Neuron (in vitro differentiated cells): ENCODE results near the gene GID4.

Experiments used
- H2AFZ ChIP-seq: one replicate; pipeline ENCODE4 v1.6.1; 2013; ENCODE audit warnings: low read depth, mild to moderate bottlenecking, inconsistent platforms, low read length, moderate library complexity
- H3K27me3 ChIP-seq: one replicate; pipeline ENCODE4 v1.6.1; 2013; ENCODE audit warnings: low read length; ENCODE audit not compliant: insufficient read depth
- H3K36me3 ChIP-seq: one replicate; pipeline ENCODE4 v1.6.1; 2013; ENCODE audit warnings: low read length; ENCODE audit not compliant: insufficient read depth
- H3K4me1 ChIP-seq: one replicate; pipeline ENCODE4 v1.6.1; 2013; ENCODE audit warnings: low read length; ENCODE audit not compliant: insufficient read depth
- H3K4me3 ChIP-seq: 2 replicates; pipeline ENCODE4 v1.5.1; 2013; ENCODE audit warnings: mild to moderate bottlenecking, low read length, moderate library complexity
- H3K9me3 ChIP-seq: one replicate; pipeline ENCODE4 v1.6.1; 2013; ENCODE audit warnings: low read length

The GID4 gene

GRCh38 chr17:18005496-18005895 is 33.7 kb upstream of the GID4 start:
- Histone ChIP-seq H2AFZ (no peak overlapping the region), H3K4me3 (no peak overlapping the region), H3K27me3 (no peaks in the 10 kb centered on the region), H3K4me1 (no peaks in the 10 kb centered on the region), H3K9me3 (peaks cover 2% of the 10 kb centered on the region), H3K36me3 (no peaks in the 10 kb centered on the region)

GRCh38 chr17:18006495-18007239 is 32.5 kb upstream of the GID4 start:
- Histone ChIP-seq H2AFZ (no peak overlapping the region), H3K4me3 (no peak overlapping the region), H3K4me1 (no peaks in the 10 kb centered on the region), H3K9me3 (peaks cover 7% of the 10 kb centered on the region), H3K36me3 (peaks cover 2% of the 10 kb centered on the region), H3K27me3 (no peaks in the 10 kb centered on the region)

DNA sequence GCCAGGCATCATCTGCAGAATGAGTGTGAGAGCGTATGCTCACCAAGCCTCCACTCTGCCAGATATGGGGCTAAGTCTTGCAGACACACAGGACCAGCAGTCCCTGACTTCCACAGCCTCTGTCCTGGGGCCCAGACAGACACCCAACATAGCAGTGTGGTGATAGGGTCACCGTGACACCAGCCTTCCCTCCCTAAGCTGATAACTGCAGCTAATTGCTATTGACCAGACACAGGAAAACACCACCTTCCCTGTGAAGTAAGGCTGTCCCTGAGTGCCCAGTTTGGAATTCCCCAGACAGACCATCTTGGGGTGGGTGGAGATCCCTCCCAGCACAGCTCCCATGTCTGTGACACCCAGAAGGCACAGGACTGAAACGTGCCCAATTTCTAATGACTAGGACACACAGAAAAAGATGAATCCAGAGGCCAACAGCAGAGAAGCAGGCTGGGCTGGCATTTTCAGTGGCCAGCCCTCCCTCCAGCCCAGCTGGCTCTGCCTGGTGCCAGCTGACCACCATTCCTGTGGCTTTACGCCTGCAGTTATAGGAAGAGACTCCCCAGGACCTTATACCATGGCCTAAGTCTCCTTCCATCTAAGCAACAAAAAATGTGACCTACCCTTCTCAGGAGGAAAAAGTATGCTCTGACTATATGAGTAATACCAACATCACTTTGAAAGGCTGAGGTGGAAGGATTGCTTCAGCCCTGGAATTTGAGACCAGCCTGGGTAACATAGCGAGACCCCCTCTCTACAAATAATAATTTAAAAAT is 30.5 kb upstream of the GID4 start:
- H3K4me3 ChIP-seq, result no peak overlapping the region
- peaks cover 7% of the 10 kb centered on the region for H3K9me3 ChIP-seq
- peaks cover 2% of the 10 kb centered on the region for H3K36me3 ChIP-seq
- H3K4me1 ChIP-seq, result no peaks in the 10 kb centered on the region
- H2AFZ ChIP-seq, result no peak overlapping the region
- H3K27me3 ChIP-seq, result no peaks in the 10 kb centered on the region

- no peaks in the 10 kb centered on the region for H3K27me3 ChIP-seq
- H3K4me1 ChIP-seq, result no peaks in the 10 kb centered on the region
- H2AFZ ChIP-seq, result no peak overlapping the region
- peaks cover 2% of the 10 kb centered on the region for H3K36me3 ChIP-seq
- peaks cover 7% of the 10 kb centered on the region for H3K9me3 ChIP-seq
- no peak overlapping the region for H3K4me3 ChIP-seq
Measured at GRCh38 chr17:18009609-18010420, 29.4 kb upstream of the GID4 start.

GRCh38 chr17:18011286-18011685 is 27.9 kb upstream of the GID4 start:
- no peaks in the 10 kb centered on the region for H3K27me3 ChIP-seq
- no peaks in the 10 kb centered on the region for H3K4me1 ChIP-seq
- peaks cover 4% of the 10 kb centered on the region for H3K36me3 ChIP-seq
- H2AFZ ChIP-seq, result no peak overlapping the region
- no peak overlapping the region for H3K4me3 ChIP-seq
- peaks cover 7% of the 10 kb centered on the region for H3K9me3 ChIP-seq

- peaks cover 7% of the 10 kb centered on the region for H3K9me3 ChIP-seq
- H3K36me3 ChIP-seq, result peaks cover 6% of the 10 kb centered on the region
- H2AFZ ChIP-seq, result no peak overlapping the region
- H3K4me3 ChIP-seq, result no peak overlapping the region
- H3K4me1 ChIP-seq, result no peaks in the 10 kb centered on the region
- no peaks in the 10 kb centered on the region for H3K27me3 ChIP-seq
Measured at GRCh38 chr17:18014006-18014405, 25.2 kb upstream of the GID4 start.

DNA sequence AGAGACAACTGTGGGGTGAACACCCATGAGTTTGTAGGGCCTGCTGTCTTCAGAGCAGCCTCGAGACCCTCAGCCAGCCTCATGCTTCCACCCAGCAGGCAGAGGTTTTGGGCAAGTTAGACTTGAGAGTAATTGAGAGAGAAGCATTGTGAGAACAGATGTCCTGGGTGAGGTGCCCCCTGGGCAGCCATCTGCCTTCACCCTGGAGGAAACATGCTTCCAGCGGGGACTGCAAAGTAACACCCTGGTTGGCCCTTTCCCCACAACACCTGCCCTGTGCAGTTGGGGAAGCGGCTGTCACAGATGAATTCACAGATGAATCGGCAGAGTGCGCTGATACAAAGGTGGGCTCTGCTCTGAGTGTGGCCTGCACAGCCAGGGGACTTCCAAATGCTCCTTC is 23.6 kb upstream of the GID4 start:
- Histone ChIP-seq H3K4me3 (no peak overlapping the region), H3K27me3 (no peaks in the 10 kb centered on the region), H3K36me3 (peaks cover 6% of the 10 kb centered on the region), H3K4me1 (no peaks in the 10 kb centered on the region), H2AFZ (no peak overlapping the region), H3K9me3 (peaks cover 3% of the 10 kb centered on the region)

DNA sequence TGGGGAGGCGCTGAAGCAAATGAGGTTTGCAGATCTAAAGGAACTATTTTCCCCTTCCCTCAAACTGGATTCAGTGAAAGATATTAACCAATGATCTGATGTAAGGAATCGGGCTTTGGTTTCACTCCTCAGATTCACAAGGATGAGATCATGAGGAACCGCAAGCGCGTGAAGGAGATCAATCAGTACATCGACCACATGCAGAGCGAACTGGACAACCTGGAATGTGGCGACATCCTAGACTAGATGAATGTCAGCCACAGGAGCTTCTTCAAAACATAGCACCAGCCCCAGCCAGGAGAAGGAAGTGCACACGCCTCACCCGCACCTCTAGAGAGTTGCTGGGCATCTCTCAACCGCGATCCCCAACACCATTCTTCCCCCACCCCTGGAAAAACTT is 22.8 kb upstream of the GID4 start:
- Histone ChIP-seq H3K9me3 (peaks cover 1% of the 10 kb centered on the region), H3K4me1 (no peaks in the 10 kb centered on the region), H3K4me3 (no peak overlapping the region), H2AFZ (no peak overlapping the region), H3K27me3 (no peaks in the 10 kb centered on the region), H3K36me3 (peaks cover 5% of the 10 kb centered on the region)

GRCh38 chr17:18017958-18018357 is 21.2 kb upstream of the GID4 start:
- Histone ChIP-seq H3K4me3 (no peak overlapping the region), H2AFZ (no peak overlapping the region), H3K9me3 (no peaks in the 10 kb centered on the region), H3K27me3 (no peaks in the 10 kb centered on the region), H3K4me1 (no peaks in the 10 kb centered on the region), H3K36me3 (peaks cover 5% of the 10 kb centered on the region)

DNA sequence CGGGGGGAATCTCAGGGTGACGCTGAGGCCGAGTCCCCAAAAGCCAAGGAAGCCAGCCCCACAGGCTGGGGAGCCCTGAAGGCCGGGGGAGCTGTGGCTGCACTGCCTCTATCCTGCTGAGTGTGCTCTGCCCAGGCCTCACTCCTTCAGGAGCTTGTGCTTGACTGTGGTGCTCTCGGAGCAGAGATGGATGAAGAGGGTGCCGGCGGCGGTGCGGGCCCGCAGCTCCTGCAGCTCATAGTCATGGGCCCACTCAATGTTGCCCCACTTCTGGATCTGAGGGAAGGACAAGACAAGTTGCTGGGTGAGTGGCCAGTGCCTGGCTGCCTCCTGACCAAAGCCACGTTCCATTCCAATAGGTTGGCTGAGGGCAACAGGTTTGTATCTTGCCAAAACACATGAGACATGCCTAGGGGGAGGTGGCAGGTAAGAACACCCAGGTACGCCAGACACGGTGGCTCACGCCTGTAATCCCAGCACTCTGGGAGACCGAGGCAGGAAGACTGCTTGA is 20.7 kb upstream of the GID4 start:
- Histone ChIP-seq H2AFZ (no peak overlapping the region), H3K4me3 (no peak overlapping the region), H3K4me1 (no peaks in the 10 kb centered on the region), H3K27me3 (no peaks in the 10 kb centered on the region), H3K9me3 (no peaks in the 10 kb centered on the region), H3K36me3 (peaks cover 5% of the 10 kb centered on the region)

DNA sequence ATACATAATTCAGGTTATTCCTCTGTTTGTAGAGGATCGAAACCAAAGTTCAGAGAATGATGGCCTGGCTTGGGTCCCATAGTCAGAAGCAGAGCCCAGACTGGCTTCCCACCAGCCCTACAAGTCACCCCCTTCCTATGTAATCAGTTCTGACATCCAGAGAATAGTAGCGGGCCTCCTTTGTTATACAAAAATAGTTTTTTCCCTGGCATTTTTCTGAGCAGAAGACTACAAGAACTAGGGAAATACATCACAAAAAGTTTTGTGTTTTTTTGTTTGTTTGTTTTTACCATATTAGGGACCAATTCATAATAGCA is 19.4 kb upstream of the GID4 start:
- no peaks in the 10 kb centered on the region for H3K4me1 ChIP-seq
- no peak overlapping the region for H3K4me3 ChIP-seq
- no peaks in the 10 kb centered on the region for H3K9me3 ChIP-seq
- H3K36me3 ChIP-seq, result peaks cover 5% of the 10 kb centered on the region
- H2AFZ ChIP-seq, result no peak overlapping the region
- H3K27me3 ChIP-seq, result no peaks in the 10 kb centered on the region

DNA sequence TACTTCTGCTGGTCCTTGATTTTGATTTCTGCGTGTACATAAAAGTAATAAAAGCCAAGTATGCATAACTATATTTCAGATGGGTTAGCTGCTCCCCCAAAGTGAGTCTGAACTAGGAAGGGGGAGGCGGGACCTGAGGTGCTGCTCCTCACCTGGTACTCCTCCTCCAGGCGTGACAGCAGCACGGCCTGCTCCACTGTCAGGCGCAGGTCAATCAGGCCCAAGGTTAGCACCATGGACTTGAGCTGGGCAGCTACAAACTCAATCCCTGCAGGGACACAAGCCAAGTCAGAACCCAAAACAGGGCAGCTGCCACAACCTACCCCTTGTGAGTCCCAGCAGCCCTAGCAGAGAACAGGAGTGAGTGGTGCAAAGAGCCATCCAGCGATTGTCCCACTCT is 18.2 kb upstream of the GID4 start:
- H3K4me3 ChIP-seq, result no peak overlapping the region
- no peaks in the 10 kb centered on the region for H3K27me3 ChIP-seq
- H3K36me3 ChIP-seq, result peaks cover 2% of the 10 kb centered on the region
- no peak overlapping the region for H2AFZ ChIP-seq
- no peaks in the 10 kb centered on the region for H3K4me1 ChIP-seq
- H3K9me3 ChIP-seq, result no peaks in the 10 kb centered on the region

- H3K4me1 ChIP-seq, result no peaks in the 10 kb centered on the region
- no peaks in the 10 kb centered on the region for H3K9me3 ChIP-seq
- no peaks in the 10 kb centered on the region for H3K27me3 ChIP-seq
- H2AFZ ChIP-seq, result no peak overlapping the region
- H3K4me3 ChIP-seq, result no peak overlapping the region
- peaks cover 2% of the 10 kb centered on the region for H3K36me3 ChIP-seq
Measured at GRCh38 chr17:18021372-18021771, 17.8 kb upstream of the GID4 start.
